Measurements from ENCODE around the gene KRIT1. TPM values are rescaled to one million over a fixed set of nuclear protein-coding genes. Genes with fewer than 3 reads are reported as not detected.
"Not testable (repeated sequence)": the region's sequence is repeated elsewhere in the genome, so short reads cannot be mapped to it uniquely, and the experiment has no call there.

KRIT1 gene
- total RNA-seq, 1 donor from 2014 or later: 28.0 TPM

DNA sequence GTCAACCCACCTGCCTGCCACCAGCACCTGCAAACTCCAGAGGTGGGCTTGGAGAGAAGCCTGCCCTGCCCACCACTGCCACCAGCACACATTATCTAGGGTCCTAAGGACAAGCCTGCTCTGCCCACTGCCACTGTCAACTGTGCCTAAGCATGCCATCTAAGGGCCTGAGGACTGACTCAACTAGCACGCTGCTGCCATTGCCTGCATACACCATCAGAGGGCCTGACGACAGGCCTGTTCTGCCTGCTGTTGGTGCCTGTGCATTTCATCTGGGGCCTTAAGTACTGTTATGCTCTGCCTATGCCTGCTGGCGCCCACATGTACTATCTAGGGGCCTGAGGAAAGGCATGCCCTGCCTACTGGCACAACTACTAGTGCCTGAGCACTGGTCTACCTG is 39.7 kb downstream of the KRIT1 start:
- Mint-ChIP-seq H3K36me3 (ENCODE audit: low read depth) (peaks cover 39% of the 10 kb centered on the region), H3K27ac (ENCODE audit: unreplicated experiment) (no peak overlapping the region), H3K27me3 (ENCODE audit: low read depth) (no peaks in the 10 kb centered on the region), H3K9me3 (ENCODE audit: low read depth) (peaks cover 11% of the 10 kb centered on the region), H3K4me1 (ENCODE audit: low read depth) (no peaks in the 10 kb centered on the region), H3K4me3 (ENCODE audit: unreplicated experiment) (no peak overlapping the region)
- TF ChIP-seq, protein P1, sequence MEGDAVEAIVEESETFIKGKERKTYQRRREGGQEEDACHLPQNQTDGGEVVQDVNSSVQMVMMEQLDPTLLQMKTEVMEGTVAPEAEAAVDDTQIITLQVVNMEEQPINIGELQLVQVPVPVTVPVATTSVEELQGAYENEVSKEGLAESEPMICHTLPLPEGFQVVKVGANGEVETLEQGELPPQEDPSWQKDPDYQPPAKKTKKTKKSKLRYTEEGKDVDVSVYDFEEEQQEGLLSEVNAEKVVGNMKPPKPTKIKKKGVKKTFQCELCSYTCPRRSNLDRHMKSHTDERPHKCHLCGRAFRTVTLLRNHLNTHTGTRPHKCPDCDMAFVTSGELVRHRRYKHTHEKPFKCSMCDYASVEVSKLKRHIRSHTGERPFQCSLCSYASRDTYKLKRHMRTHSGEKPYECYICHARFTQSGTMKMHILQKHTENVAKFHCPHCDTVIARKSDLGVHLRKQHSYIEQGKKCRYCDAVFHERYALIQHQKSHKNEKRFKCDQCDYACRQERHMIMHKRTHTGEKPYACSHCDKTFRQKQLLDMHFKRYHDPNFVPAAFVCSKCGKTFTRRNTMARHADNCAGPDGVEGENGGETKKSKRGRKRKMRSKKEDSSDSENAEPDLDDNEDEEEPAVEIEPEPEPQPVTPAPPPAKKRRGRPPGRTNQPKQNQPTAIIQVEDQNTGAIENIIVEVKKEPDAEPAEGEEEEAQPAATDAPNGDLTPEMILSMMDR (IDR thresholded peaks at IDR 0.05): no peak
- no peak for DNase-seq (ENCODE audit: low spot score)

DNA sequence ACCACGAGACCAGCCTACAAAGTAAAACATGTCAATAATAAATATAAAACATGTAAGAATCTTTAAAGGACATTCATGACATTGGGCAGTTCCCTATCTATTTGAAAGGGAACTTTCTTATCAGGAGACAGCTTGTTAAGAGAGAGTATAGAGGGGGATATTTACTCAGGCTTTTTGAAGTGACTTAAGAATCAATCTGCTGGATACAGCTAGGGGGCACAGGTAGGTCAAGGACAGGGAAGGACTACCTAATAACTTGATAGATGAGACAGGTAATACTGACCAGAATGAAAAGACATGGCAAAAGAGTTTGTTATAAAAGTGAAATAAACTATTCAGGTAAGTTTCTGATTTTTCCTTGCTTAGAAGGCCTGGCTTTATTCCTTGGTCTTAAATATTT is 44.9 kb downstream of the KRIT1 start:
- H3K27ac Mint-ChIP-seq (ENCODE audit: unreplicated experiment): no peak overlapping the region
- TF ChIP-seq, protein P1 (IDR thresholded peaks at IDR 0.05): no peak
- H3K4me3 Mint-ChIP-seq (ENCODE audit: unreplicated experiment): no peak overlapping the region
- H3K4me1 Mint-ChIP-seq (ENCODE audit: low read depth): no peaks in the 10 kb centered on the region
- H3K9me3 Mint-ChIP-seq (ENCODE audit: low read depth): peaks cover 5% of the 10 kb centered on the region
- DNase-seq (ENCODE audit: low spot score): no peak
- peaks cover 31% of the 10 kb centered on the region for H3K36me3 Mint-ChIP-seq (ENCODE audit: low read depth)
- H3K27me3 Mint-ChIP-seq (ENCODE audit: low read depth): no peaks in the 10 kb centered on the region

DNA sequence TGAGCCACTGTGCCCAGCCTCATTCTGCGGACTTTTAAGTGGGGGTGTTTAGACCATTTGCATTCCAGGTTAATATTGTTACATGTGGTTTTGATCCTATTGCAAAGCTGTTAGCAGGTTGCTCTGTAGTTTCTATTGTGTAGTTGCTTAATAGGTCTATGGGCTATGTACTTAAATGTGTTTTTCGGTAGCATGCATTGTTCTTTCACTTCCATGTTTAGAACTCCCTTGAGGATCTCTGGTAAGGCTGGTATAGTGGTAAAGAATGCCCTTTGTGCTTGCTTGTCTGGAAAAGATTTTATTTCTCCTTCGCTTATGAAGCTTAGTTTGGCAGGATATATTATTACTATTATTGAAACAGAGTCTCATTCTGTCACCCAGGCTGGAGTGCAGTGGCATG is 53.4 kb downstream of the KRIT1 start:
- no peaks in the 10 kb centered on the region for H3K4me1 Mint-ChIP-seq (ENCODE audit: low read depth)
- no peak overlapping the region for H3K27ac Mint-ChIP-seq (ENCODE audit: unreplicated experiment)
- H3K27me3 Mint-ChIP-seq (ENCODE audit: low read depth): no peaks in the 10 kb centered on the region
- no peak for DNase-seq (ENCODE audit: low spot score)
- TF ChIP-seq, protein P1 (IDR thresholded peaks at IDR 0.05): no peak
- H3K36me3 Mint-ChIP-seq (ENCODE audit: low read depth): peaks cover 47% of the 10 kb centered on the region
- peaks cover 52% of the 10 kb centered on the region for H3K9me3 Mint-ChIP-seq (ENCODE audit: low read depth)
- no peak overlapping the region for H3K4me3 Mint-ChIP-seq (ENCODE audit: unreplicated experiment)

DNA sequence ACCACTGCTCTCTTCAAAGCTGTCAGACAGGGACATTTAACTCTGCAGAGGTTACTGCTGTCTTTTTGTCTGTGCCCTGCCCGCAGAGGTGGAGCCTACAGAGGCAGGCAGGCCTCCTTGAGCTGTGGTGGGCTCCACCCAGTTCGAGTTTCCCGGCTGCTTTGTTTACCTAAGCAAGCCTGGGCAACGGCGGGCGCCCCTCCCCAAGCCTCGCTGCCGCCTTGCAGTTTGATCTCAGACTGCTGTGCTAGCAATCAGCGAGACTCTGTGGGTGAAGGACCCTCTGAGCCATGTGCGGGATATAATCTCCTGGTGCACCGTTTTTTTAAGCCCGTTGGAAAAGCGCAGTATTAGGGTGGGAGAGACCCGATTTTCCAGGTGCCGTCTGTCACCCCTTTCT is 56.5 kb downstream of the KRIT1 start:
- DNase-seq (ENCODE audit: low spot score); H3K27ac Mint-ChIP-seq (ENCODE audit: unreplicated experiment); H3K4me1 Mint-ChIP-seq (ENCODE audit: low read depth); H3K27me3 Mint-ChIP-seq (ENCODE audit: low read depth); H3K4me3 Mint-ChIP-seq (ENCODE audit: unreplicated experiment): not testable (repeated sequence)
- Mint-ChIP-seq H3K9me3 (ENCODE audit: low read depth) (peaks cover 43% of the 10 kb centered on the region), H3K36me3 (ENCODE audit: low read depth) (peaks cover 30% of the 10 kb centered on the region)

DNA sequence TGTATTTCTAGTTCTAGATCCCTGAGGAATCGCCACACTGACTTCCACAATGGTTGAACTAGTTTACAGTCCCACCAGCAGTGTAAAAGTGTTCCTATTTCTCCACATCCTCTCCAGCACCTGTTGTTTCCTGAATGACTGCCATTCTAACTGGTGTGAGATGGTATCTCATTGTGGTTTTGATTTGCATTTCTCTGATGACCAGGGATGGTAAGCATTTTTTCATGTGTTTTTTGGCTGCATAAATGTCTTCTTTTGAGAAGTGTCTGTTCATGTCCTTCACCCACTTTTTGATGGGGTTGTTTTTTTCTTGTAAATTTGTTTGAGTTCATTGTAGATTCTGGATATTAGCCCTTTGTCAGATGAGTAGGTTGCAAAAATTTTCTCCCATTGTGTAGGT is 61.4 kb downstream of the KRIT1 start:
- H3K9me3 Mint-ChIP-seq (ENCODE audit: low read depth): peaks cover 30% of the 10 kb centered on the region
- H3K27me3 Mint-ChIP-seq (ENCODE audit: low read depth); DNase-seq (ENCODE audit: low spot score); H3K27ac Mint-ChIP-seq (ENCODE audit: unreplicated experiment); H3K4me1 Mint-ChIP-seq (ENCODE audit: low read depth); H3K4me3 Mint-ChIP-seq (ENCODE audit: unreplicated experiment); H3K36me3 Mint-ChIP-seq (ENCODE audit: low read depth): not testable (repeated sequence)

DNA sequence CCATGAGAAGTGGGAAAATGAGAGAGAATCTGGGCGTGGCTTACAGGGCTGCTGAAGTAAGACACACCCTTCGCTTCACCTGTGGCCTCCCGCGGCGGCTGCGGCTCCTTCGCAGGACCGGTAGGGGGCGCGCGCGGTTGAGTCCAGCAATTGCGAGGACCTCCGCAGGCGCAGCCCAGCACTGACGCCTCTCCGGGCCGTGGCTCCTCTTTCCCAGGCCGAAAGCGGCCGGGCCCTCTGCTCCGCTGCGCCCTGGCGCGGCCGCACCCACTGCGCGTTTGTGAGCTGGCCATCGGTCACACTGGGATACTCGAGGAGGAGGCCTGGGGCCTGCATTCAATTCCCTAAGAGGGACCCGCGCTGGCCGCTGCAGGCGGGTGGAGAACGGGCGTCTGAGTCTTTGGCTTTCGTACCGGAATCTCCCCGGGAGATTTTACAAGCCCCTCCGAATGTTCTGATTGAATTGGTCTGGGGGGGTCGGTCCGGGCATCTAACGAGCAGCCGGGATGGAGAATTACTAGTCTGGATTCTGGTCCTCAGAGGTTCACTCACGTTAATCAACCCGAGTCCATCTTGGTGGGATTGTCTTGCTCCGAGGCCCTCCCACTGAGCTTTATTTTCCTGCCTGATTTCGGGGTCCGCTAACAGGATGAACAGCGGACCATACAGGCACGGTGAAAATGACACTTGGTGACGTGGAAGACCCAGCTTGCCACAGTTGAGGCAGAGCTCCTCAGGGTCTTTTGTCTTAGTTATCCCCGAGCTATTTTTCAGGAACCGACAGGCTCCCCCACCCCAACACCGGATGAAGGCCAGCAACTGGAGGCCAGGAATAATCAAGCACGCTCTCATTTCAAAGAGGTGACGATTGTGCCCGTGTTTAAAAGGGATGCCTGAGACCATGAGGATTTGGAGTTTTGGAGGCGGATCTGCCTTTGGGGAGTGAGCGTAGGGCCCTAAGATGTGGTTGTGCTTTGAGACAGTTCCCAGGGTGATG is 66.5 kb downstream of the KRIT1 start, which contains the start of gene LRRD1:
Gene LRRD1, minus strand, starts transcription at position 215 of the 997 bp plus-strand sequence. CDS start 13,940 bp downstream, outside the sequence.
- H3K36me3 Mint-ChIP-seq (ENCODE audit: low read depth): peaks cover 5% of the 10 kb centered on the region
- H3K4me3 Mint-ChIP-seq (ENCODE audit: unreplicated experiment): peak within 1 kb of the TSS; percentile 63
- H3K9me3 Mint-ChIP-seq (ENCODE audit: low read depth): peaks cover 15% of the 10 kb centered on the region
- peaks cover 14% of the 10 kb centered on the region for H3K4me1 Mint-ChIP-seq (ENCODE audit: low read depth)
- H3K27me3 Mint-ChIP-seq (ENCODE audit: low read depth): no peaks in the 10 kb centered on the region
- TF ChIP-seq, protein P1 (IDR thresholded peaks at IDR 0.05): peak; percentile 95
- peak within 1 kb of the TSS; percentile 12 for H3K27ac Mint-ChIP-seq (ENCODE audit: unreplicated experiment)
- DNase-seq (ENCODE audit: low spot score): peak; percentile 94
